Thyroid gland (tissue), 4 donors: ENCODE measurements around the gene MDK. TPM values are rescaled to one million over a fixed set of nuclear protein-coding genes. Genes with fewer than 3 reads are reported as not detected.

Experiments used
- DNase-seq, 2 donors: peaks; one replicate each; pipeline ENCODE4 v3.0.0-alpha.2; 2019
- H3K27ac ChIP-seq, 3 donors: fragments of 200-600 bp; sonication (generic); 1 replicate in 2 of 3; 2 replicates in 1 of 3; pipeline ENCODE4 v1.5.1; 2016 to 2019; ENCODE audit warnings: mild to moderate bottlenecking in 1 of 3, moderate library complexity in 1 of 3
- H3K27me3 ChIP-seq: fragments of 200-600 bp; sonication (generic); one replicate; pipeline ENCODE4 v1.5.1; 2019
- H3K36me3 ChIP-seq, 2 donors: fragments of 200-600 bp; sonication (generic); one replicate each; pipeline ENCODE4 v1.5.1; 2016 to 2019
- H3K4me1 ChIP-seq, 2 donors: fragments of 200-600 bp; sonication (generic); one replicate each; pipeline ENCODE4 v1.5.1; 2017 to 2019
- H3K4me3 ChIP-seq, 3 donors: fragments of 200-600 bp; sonication (generic); replicated peaks in 1 of 3; 1 replicate in 2 of 3; 2 replicates in 1 of 3; pipeline ENCODE4 v1.5.1; 2016; ENCODE audit warnings: mild to moderate bottlenecking in 1 of 3
- H3K9me3 ChIP-seq: fragments of 200-600 bp; sonication (generic); one replicate; pipeline ENCODE4 v1.5.1; 2017
- CTCF ChIP-seq, 6 experiments: fragments of 200-600 bp in 3 of 6; fragments of 450-650 bp in 3 of 6; sonication (generic) in 3 of 6; IDR thresholded peaks; one replicate each; pipeline ENCODE4 v1.5.1; 2016 to 2019; ENCODE audit warnings: antibody characterized with exemption in 6 of 6, mild to moderate bottlenecking in 2 of 6, inconsistent platforms in 1 of 6, moderate library complexity in 1 of 6
- POLR2A ChIP-seq, 2 donors: fragments of 450-650 bp; IDR thresholded peaks; one replicate each; pipeline ENCODE4 v1.6.1; 2017; ENCODE audit warnings: antibody characterized with exemption in 2 of 2, mild to moderate bottlenecking in 2 of 2, moderate library complexity in 1 of 2
- WGBS, 2 donors: methylation state at CpG; one replicate each; pipeline ENCODE4 v1.1.5; 2017; 5-methylcytosine and 5-hydroxymethylcytosine counted together
- intact Hi-C: fragments of 100-400 bp; cut with DNase I; formaldehyde crosslinking; loops from one replicate; pipeline ENCODE4 v1.15.1; 2023
- total RNA-seq, 4 donors: library from RNA; depleted of rRNA; stranded (reverse); fragments of >200 nt; gene quantifications; one replicate each; pipeline ENCODE4 v1.2.3, GENCODE V29; 2016

MDK gene
- total RNA-seq, 4 donors from 2014 or later, result 3.3 to 24.3 (median 16.7) TPM

GRCh38 chr11:46421257-46421880 is 39.9 kb downstream of the MDK start:
- Histone ChIP-seq H3K4me3 (no peak overlapping the region), H3K4me1 (no peaks in the 10 kb centered on the region), H3K27ac (no peak overlapping the region), H3K27me3 (no peaks in the 10 kb centered on the region), H3K36me3 (peaks cover 5 to 14% of the 10 kb centered on the region in 2 donors), H3K9me3 (no peaks in the 10 kb centered on the region)
- intact Hi-C loops, result no loop called here
- no peak for DNase-seq
- TF ChIP-seq POLR2A (IDR thresholded peaks at IDR 0.05), result no peak
- TF ChIP-seq CTCF (IDR thresholded peaks at IDR 0.05), result no peak
- 80 to 84% methylated on average over 8 of the region's 8 CpGs for WGBS, 2 donors

GRCh38 chr11:46422588-46422987 is 41.1 kb downstream of the MDK start:
- 71 to 74% methylated on average over 7 of the region's 7 CpGs for WGBS, 2 donors
- DNase-seq, result no peak
- TF ChIP-seq CTCF (IDR thresholded peaks at IDR 0.05) (no peak), POLR2A (IDR thresholded peaks at IDR 0.05) (no peak)
- Histone ChIP-seq H3K4me3 (no peak overlapping the region), H3K36me3 (peaks cover 0 to 6% of the 10 kb centered on the region in 2 donors), H3K4me1 (no peaks in the 10 kb centered on the region), H3K27me3 (no peaks in the 10 kb centered on the region), H3K27ac (no peak overlapping the region), H3K9me3 (no peaks in the 10 kb centered on the region)
- intact Hi-C loops, result no loop called here

- DNase-seq, result no peak
- Histone ChIP-seq H3K36me3 (peaks cover 2 to 7% of the 10 kb centered on the region in 2 donors), H3K4me1 (no peaks in the 10 kb centered on the region), H3K9me3 (no peaks in the 10 kb centered on the region), H3K4me3 (no peak overlapping the region), H3K27me3 (no peaks in the 10 kb centered on the region), H3K27ac (no peak overlapping the region)
- TF ChIP-seq CTCF (IDR thresholded peaks at IDR 0.05) (no peak), POLR2A (IDR thresholded peaks at IDR 0.05) (no peak)
- intact Hi-C loops, result no loop called here
- 85 to 86% methylated on average over 4 of the region's 4 CpGs for WGBS, 2 donors
Observed at GRCh38 chr11:46426233-46426991, 44.9 kb downstream of the MDK start.

- H3K36me3 ChIP-seq, result peaks cover 0 to 10% of the 10 kb centered on the region in 2 donors
Observed at GRCh38 chr11:46427364-46427763, 45.9 kb downstream of the MDK start.

More at GRCh38 chr11:46427364-46427763, 45.9 kb downstream of the MDK start:
- no peak for DNase-seq
- Histone ChIP-seq H3K27ac (no peak overlapping the region), H3K4me1 (no peaks in the 10 kb centered on the region), H3K27me3 (no peaks in the 10 kb centered on the region), H3K9me3 (no peaks in the 10 kb centered on the region), H3K4me3 (no peak overlapping the region)
- intact Hi-C loops, result no loop called here
- 90 to 92% methylated on average over 9 of the region's 9 CpGs for WGBS, 2 donors
- TF ChIP-seq CTCF (IDR thresholded peaks at IDR 0.05), result no peak
- TF ChIP-seq POLR2A (IDR thresholded peaks at IDR 0.05), result no peak
